ENCODE measurements around the gene MTFP1.

DNA sequence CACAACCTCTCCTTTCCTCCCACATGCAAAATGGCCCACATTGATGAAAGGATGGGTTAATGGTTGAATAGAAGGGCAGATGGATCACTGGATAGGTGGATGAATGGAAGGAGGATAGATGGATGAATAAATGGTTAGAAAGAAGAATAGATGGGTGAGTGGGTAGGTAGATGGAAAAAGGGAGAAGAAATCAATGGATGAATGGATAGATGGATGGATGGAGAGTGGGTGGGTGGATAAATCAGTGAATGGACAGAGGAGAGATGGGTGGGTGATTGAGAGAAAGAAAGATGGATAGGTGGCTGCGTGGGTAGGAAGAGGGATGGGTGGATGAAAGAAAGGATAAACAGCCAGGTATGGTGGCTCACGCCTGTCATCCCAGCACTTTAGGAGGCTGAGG is 45.1 kb downstream of the MTFP1 start:
- no peak for TF ChIP-seq POLR2A (IDR thresholded peaks at IDR 0.05)
- TF ChIP-seq, protein P1, sequence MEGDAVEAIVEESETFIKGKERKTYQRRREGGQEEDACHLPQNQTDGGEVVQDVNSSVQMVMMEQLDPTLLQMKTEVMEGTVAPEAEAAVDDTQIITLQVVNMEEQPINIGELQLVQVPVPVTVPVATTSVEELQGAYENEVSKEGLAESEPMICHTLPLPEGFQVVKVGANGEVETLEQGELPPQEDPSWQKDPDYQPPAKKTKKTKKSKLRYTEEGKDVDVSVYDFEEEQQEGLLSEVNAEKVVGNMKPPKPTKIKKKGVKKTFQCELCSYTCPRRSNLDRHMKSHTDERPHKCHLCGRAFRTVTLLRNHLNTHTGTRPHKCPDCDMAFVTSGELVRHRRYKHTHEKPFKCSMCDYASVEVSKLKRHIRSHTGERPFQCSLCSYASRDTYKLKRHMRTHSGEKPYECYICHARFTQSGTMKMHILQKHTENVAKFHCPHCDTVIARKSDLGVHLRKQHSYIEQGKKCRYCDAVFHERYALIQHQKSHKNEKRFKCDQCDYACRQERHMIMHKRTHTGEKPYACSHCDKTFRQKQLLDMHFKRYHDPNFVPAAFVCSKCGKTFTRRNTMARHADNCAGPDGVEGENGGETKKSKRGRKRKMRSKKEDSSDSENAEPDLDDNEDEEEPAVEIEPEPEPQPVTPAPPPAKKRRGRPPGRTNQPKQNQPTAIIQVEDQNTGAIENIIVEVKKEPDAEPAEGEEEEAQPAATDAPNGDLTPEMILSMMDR (IDR thresholded peaks at IDR 0.05), result no peak
